ENCODE results near the gene PACS1.

The PACS1 gene

DNA sequence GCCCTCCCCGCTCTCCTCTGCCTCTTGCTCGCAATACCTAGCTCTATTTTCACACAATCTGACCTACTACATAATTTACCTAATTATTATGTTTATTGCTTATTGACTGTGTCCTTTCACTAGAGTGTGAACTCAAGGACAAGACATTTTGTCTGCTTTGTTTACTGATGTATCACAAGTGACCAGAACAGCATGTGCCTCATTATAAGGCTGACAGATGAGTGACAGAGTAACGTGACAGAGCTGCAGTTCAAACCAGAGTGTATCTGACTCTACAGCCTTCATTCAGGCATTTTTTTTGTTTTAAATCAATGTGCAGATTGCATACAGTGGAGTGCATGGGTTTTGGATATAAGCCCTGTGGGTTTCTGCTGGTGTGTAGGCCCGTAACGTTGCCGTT lies 116.4 kb downstream of the PACS1 start:
- ChIA-PET CTCF (interaction anchor here (0.8 to 1.1 kb wide), 2 partner anchors 35 to 117 kb away, joined by 3 read pairs; no protein-coding TSS in a partner anchor), POLR2A (no interaction called here)
- no peak for DNase-seq (ENCODE audit: low read depth, low spot score)
- H3K4me3 ChIP-seq (ENCODE audit: low read depth, low read length) = no peak overlapping the region
- TF ChIP-seq, protein P1, sequence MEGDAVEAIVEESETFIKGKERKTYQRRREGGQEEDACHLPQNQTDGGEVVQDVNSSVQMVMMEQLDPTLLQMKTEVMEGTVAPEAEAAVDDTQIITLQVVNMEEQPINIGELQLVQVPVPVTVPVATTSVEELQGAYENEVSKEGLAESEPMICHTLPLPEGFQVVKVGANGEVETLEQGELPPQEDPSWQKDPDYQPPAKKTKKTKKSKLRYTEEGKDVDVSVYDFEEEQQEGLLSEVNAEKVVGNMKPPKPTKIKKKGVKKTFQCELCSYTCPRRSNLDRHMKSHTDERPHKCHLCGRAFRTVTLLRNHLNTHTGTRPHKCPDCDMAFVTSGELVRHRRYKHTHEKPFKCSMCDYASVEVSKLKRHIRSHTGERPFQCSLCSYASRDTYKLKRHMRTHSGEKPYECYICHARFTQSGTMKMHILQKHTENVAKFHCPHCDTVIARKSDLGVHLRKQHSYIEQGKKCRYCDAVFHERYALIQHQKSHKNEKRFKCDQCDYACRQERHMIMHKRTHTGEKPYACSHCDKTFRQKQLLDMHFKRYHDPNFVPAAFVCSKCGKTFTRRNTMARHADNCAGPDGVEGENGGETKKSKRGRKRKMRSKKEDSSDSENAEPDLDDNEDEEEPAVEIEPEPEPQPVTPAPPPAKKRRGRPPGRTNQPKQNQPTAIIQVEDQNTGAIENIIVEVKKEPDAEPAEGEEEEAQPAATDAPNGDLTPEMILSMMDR (IDR thresholded peaks at IDR 0.05; ENCODE audit: insufficient read depth, low read length, missing control alignments) = no peak

DNA sequence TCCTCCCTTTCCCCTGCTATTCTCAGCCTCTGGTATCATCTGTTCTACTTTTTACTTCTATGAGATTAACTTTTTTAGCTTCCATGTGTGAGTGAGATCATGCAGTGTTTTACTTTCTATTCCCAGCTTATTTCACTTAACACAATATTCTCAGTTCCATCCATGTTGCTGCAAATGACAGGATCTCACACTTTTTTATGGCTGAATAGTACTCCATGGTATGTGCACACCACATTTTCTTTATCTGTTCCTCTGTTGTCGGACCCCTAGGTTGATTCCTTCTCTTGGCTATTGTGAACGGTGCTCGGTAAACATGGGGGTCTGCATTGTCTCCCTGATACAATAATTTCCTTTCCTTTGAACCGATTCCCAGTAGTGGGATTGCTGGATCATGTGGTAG lies 117.4 kb downstream of the PACS1 start:
- TF ChIP-seq, protein P1 (IDR thresholded peaks at IDR 0.05; ENCODE audit: insufficient read depth, low read length, missing control alignments) = no peak
- no peak for DNase-seq (ENCODE audit: low read depth, low spot score)
- no peak overlapping the region for H3K4me3 ChIP-seq (ENCODE audit: low read depth, low read length)
- POLR2A ChIA-PET = no interaction called here
- CTCF ChIA-PET = interaction anchor here (0.6 to 1.1 kb wide), 3 partner anchors 18 to 35 kb away, joined by 3 read pairs; no protein-coding TSS in a partner anchor

DNA sequence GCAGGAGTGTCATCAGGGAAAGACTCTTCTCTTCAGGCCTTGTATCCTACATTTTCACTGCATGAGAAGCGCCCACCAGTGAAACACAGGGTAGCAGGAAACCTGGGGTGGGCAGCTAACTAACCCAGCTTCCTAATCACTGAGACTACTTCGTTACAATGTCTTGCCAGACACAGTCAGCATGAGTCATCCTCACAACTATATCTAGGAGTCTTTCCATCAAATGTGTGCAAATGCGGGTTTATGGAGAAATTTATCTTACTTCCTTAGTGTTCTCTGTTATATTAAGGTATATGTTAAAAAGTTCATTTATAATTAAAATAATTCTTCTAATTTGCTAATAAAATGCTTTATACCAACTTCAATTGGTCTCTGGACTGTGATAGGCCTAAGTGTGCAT lies 118.5 kb downstream of the PACS1 start:
- H3K4me3 ChIP-seq (ENCODE audit: low read depth, low read length) = no peak overlapping the region
- CTCF ChIA-PET = no interaction called here
- no peak for DNase-seq (ENCODE audit: low read depth, low spot score)
- TF ChIP-seq, protein P1 (IDR thresholded peaks at IDR 0.05; ENCODE audit: insufficient read depth, low read length, missing control alignments) = no peak
- POLR2A ChIA-PET = no interaction called here

DNA sequence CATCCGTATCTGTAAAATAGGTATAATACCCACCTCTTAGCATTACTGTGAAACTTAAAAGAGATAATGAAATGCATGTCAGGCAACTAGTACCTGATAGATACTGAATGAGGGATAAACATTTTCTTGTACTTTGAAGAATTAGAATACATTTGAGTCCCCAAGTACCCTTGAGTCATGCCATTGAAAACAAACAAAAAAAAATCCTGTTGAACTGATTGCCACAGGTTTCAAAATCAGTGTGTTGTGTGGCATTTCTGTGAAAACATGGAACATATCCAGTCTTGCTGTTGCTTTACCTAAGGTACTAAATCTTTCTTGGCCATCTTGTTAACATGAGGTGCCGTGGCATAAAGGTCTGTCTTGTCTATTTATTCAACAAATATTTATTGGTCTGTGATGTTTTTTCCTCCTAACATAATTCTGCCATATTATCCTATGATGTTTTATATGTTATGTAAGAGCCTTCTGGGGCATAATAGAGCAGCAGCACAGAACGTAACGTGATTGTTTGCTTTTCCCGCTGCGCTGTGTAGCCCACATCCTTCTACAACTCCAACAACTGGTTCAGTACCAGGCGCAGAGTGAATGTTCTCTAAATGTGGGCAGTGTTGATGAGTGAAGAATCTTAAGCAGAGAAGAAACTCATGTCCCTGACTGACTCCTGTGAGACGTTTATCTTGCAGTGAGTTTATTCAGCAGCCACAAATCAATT lies 119.1 kb downstream of the PACS1 start:
- ChIA-PET CTCF (no interaction called here), POLR2A (no interaction called here)
- TF ChIP-seq, protein P1 (IDR thresholded peaks at IDR 0.05; ENCODE audit: insufficient read depth, low read length, missing control alignments) = no peak
- H3K4me3 ChIP-seq (ENCODE audit: low read depth, low read length) = no peak overlapping the region
- DNase-seq (ENCODE audit: low read depth, low spot score) = no peak

DNA sequence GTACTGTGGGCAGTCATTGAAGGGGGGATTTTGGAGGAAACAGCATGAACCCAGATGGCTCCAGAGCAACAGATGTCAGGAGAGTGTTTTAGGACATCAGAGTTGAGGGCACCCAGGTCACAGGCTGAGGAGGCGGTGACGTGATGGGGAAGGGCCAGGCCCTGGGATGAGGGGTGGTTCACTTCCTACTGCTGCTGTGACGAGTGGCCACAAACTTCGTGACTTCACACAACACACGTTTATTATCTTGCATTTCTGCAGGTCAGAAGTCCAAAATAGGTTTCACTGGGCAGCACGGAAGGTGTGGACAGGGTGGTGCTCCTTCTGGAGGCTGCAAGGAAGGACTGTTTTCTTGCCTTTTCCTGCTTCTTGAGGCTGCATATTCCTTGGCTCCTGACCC lies 120.7 kb downstream of the PACS1 start:
- ChIA-PET CTCF (interaction anchor here (0.8 to 1.1 kb wide), 3 partner anchors 11 to 48 kb away, joined by 3 to 5 read pairs (median 3); no protein-coding TSS in a partner anchor), POLR2A (no interaction called here)
- no peak overlapping the region for H3K4me3 ChIP-seq (ENCODE audit: low read depth, low read length)
- TF ChIP-seq, protein P1 (IDR thresholded peaks at IDR 0.05; ENCODE audit: insufficient read depth, low read length, missing control alignments) = no peak
- DNase-seq (ENCODE audit: low read depth, low spot score) = no peak

DNA sequence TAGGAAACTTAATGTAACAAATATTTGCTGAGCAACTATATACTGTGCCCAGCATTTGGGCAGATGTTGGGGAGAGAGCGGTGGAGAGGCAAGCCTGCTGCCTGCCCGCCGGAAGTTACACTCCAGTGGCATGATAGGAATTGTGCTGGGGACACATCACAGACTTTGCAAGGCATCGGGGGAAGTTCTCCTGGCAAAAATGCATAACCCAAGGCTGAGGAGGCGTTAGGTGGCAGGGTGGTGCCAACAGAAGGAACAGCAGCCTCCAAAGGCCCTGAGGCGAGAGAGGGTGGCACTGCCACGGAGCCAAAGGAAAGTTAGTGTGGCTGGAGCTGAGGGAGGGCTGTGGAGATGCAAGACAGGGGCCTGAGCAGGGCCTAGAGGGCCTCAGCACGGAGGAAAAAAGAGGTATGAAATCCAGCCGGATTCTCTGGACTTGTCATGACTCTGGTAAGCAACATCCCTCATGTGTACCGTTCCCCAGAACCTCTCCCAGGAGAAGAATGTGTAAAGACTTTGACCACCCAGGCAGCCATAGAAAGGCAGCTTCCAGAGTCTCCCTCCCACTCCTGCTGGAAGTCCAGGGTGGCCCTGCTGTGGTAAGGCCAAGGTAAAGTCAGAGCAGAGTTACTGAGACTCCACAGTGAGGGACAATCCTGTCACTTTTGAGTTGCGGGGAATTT lies 122.2 kb downstream of the PACS1 start:
- CTCF ChIA-PET = interaction anchor here (1.7 kb wide), 1 partner anchor 124 kb away, joined by 4 read pairs; no protein-coding TSS in a partner anchor
- TF ChIP-seq, protein P1 (IDR thresholded peaks at IDR 0.05; ENCODE audit: insufficient read depth, low read length, missing control alignments) = no peak
- POLR2A ChIA-PET = no interaction called here
- DNase-seq (ENCODE audit: low read depth, low spot score) = no peak
- H3K4me3 ChIP-seq (ENCODE audit: low read depth, low read length) = no peak overlapping the region
